Skin epidermis (tissue), 12 donors: ENCODE data around the gene POC5.
A peak's percentile ranks its signal among the peaks of the same experiment; 100 is the strongest.
"Not testable (repeated sequence)": the region's sequence is repeated elsewhere in the genome, so short reads cannot be mapped to it uniquely, and the experiment has no call there.

Source experiments
- H3K27ac ChIP-seq, 21 experiments: fragments of 200-600 bp; sonication (generic) in 11 of 21; one replicate each; pipeline ENCODE4 v1.5.0; 2020; ENCODE audit warnings: mild to moderate bottlenecking in 3 of 21, inconsistent platforms in 2 of 21, moderate library complexity in 2 of 21
- H3K4me3 ChIP-seq, 7 experiments: fragments of 200-600 bp; sonication (generic) in 2 of 7; one replicate each; pipeline ENCODE4 v1.5.0; 2020; ENCODE audit warnings: inconsistent platforms in 2 of 7, mild to moderate bottlenecking in 2 of 7, moderate library complexity in 1 of 7

Gene POC5, protein sequence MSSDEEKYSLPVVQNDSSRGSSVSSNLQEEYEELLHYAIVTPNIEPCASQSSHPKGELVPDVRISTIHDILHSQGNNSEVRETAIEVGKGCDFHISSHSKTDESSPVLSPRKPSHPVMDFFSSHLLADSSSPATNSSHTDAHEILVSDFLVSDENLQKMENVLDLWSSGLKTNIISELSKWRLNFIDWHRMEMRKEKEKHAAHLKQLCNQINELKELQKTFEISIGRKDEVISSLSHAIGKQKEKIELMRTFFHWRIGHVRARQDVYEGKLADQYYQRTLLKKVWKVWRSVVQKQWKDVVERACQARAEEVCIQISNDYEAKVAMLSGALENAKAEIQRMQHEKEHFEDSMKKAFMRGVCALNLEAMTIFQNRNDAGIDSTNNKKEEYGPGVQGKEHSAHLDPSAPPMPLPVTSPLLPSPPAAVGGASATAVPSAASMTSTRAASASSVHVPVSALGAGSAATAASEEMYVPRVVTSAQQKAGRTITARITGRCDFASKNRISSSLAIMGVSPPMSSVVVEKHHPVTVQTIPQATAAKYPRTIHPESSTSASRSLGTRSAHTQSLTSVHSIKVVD

DNA sequence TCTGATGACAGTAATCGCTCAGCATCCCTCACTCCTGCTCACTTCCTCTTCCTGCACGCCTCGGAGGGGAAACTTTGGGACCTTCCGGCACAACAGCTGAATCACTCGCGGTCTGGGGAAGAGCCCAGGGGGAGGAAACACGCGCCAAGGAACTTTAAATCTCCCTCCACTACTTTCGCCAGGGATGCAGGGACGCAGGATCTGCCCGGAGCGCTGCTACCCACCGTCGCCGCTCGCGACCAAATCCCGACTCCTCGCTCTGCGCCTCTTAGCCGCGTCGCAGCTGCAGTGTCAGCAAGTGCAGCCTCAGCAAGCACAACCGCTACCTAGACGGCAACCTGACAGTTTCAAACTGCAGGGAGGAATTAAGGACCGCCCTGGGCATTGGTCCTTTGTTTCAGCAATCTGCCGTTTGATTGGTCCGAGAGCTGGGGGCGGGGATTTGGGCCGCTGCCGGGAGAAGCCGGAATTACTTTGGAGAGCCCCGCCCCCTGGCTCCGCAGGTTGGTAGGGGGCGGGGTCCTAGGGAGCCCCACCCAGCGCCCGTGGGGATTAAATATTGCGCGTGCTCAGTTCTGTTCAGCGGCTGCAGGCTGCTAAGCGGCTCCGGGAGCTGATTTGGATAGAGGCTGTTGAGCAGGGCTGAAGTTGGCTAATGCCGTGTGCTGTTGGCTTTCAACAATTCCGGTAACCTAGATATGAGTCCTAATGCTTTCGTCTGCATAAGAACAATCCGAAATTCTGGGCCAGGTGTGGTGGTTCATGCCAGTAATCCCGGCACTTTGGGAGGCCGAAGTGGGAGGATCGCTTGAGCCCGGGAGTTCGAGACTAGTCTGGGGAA, at the start of gene POC5:
Gene POC5, minus strand, starts transcription at position 356 of the 841 bp plus-strand sequence. CDS start 4,500 bp downstream, outside the sequence.
- peak within 1 kb of the TSS in 20 of 21 experiments; percentile 70 to 91 (median 85) for H3K27ac ChIP-seq
- peak within 1 kb of the TSS; percentile 52 to 87 (median 63) for H3K4me3 ChIP-seq

GRCh38 chr5:75758116-75758515, 40.9 kb upstream of the POC5 start:
- no peak overlapping the region for H3K27ac ChIP-seq
- no peak overlapping the region for H3K4me3 ChIP-seq

GRCh38 chr5:75756981-75757380, 39.7 kb upstream of the POC5 start:
- Histone ChIP-seq H3K4me3 (no peak overlapping the region), H3K27ac (no peak overlapping the region)

- Histone ChIP-seq H3K4me3 (no peak overlapping the region), H3K27ac (no peak overlapping the region)
Measured at GRCh38 chr5:75756211-75756610, 39.0 kb upstream of the POC5 start.

DNA sequence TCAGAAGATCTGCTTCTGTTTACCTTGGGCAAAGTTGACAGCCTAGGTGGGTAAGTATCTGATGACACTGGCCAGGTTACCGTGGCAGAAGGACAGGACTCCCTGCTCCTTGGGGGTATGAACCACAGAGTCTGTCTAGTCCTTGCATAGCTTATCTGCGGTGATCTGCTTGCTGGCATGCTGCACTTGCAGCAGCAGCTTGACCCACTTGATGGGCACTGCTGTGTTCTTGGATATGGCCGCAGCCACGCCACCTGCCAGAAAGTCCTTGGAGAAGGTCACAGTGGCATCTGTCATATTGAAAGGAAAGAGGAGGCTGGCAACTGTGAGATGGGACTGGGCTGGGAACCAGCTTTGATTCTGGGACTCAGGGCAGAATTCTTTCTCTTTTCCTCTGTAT, 35.9 kb upstream of the POC5 start:
- no peak overlapping the region for H3K27ac ChIP-seq

GRCh38 chr5:75744355-75744754, 27.1 kb upstream of the POC5 start:
- no peak overlapping the region for H3K27ac ChIP-seq
- H3K4me3 ChIP-seq = no peak overlapping the region

More for the DNA sequence above, 35.9 kb upstream of the POC5 start:
- H3K4me3 ChIP-seq = no peak overlapping the region

- Histone ChIP-seq H3K4me3 (no peak overlapping the region), H3K27ac (no peak overlapping the region)
Measured at GRCh38 chr5:75736273-75736672, 19.0 kb upstream of the POC5 start.

DNA sequence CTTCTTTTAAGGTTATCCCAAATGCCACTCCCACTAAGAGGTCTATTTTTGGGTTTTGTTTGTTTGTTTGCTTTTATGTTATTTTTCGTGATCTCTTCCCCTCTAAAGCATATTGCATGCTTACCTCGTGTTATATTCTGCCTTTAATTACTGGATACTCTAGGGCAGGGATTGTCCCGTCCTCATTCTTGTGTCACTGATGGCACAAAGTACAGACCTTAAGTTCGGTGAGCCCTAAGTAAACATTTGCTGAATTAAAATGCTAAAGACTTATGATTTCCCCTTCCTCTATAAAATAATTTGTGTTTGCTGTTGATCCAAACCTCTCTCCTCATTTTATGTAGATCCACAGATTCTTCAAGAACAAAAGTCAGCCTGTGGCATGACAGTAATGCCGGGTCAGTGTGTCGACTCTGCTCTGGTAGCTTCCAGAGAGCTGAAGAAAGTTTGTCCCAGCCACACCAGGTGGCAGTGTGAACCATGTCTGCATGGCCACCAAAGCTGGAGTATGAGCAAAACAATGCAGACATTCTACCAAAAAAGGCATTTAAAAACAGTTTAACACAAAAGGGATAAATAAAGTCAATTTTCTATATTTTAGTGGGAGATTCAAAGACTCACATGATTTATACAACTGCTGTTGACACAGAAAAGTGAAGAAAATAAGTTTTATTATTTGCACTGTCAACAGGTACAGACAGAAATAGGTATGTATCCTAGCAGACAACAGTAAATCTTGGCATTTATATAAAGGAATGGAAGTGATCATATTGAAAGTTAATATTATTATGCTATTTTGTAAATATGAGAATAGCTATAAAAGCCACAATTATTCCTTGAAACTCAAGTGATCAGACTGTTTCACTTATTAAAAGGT, 17.9 kb upstream of the POC5 start:
- H3K27ac ChIP-seq = no peak overlapping the region
- no peak overlapping the region for H3K4me3 ChIP-seq

DNA sequence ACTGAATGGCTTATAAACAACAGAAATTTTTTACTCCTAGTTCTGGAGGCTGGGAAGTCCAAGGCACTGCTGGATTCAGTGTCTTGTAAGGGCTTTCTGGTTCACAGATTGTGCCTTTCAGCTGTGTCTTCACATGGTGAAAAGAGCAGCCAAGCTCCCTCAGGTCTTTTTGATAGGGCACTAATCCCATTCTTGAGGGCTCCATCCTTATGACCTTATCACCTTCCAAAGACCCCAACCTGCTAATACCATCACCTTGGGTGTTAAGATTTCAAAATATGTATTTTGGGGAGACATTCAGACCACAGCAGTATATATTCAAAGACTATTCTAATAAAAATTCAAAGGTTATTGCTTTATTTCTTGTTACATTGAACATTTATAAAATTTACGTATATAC, 16.5 kb upstream of the POC5 start:
- Histone ChIP-seq H3K27ac (no peak overlapping the region), H3K4me3 (no peak overlapping the region)

- H3K4me3 ChIP-seq, H3K27ac ChIP-seq: not testable (repeated sequence)
Measured at GRCh38 chr5:75731515-75731914, 14.3 kb upstream of the POC5 start.

DNA sequence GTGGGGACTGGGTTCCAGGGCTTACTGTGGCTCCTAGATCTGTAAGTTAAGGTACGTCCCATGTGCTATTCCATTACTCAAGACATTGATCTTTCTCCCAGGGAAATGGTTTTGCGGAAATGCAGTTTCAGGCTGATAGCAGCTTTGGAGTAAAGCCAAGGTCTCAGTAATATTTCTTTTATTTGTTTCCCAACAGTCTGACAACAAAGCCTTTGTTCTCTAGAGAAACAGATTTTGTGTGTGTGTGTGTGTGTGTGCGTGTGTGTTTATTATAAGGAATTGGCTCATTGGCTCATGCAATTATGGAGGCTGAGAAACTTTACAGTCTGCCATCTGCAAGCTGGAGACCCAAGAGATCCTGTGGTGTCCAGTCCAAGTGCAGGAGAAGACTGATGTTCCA, 12.1 kb upstream of the POC5 start:
- no peak overlapping the region for H3K4me3 ChIP-seq

DNA sequence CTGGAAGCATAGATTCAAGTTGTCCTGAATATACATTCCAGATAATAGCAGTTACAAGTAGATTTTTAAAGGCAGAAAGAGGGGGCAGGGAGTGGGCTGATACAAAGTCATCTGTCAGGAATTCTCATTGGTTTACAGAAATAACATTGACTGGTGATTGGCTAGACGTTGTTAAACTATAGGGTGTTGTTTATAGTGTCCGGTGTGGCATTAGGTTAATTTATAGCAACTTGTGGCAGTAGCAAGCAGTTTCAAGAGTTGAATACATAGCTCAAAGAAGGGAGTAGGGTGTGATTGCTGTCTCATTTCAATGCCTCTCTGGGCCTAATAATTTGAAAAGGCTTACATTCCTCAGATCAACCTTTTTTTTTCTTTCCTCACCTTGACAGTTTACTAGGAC, 10.7 kb upstream of the POC5 start:
- H3K4me3 ChIP-seq = no peak overlapping the region
- no peak overlapping the region for H3K27ac ChIP-seq

More for the DNA sequence above, 12.1 kb upstream of the POC5 start:
- H3K27ac ChIP-seq = no peak overlapping the region

GRCh38 chr5:75726224-75726623, 9.0 kb upstream of the POC5 start:
- H3K4me3 ChIP-seq, H3K27ac ChIP-seq: not testable (repeated sequence)

DNA sequence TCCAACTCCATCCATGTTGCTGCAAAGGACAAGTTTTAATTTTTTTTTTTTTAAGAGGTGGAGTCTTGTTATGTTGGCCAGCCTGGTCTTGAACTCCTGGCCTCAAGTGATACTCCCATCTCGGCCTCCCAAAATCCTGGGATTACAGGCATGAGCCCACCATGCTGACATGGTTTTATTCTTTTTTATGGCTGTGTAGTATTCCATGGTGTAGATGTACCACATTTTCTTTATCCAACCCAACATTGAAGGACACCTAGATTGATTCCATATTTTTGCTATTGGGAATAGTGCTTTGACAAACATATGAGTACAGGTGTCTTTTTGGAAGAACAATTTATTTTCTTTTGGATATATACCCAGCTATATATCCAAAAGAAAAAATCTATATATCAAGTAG, 6.1 kb upstream of the POC5 start:
- H3K4me3 ChIP-seq = no peak overlapping the region
- H3K27ac ChIP-seq = no peak overlapping the region

DNA sequence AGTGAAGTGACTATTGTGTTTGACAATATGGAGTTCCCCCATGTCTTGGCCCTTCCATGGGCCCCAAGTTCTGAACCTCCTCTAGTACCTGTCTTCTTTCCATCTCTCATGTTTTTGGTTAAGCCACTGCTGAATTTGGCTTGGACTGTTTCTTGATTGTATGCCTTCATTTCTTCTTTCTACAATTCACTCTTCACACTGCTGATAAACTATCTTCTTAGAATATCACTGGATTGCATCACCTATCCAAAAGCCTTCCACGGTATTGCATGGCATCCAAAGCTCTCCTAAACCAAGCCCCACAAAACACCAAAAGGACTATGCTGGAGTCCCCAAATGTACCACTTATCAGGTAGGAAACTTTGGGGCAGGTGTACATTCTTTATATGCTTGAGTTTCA, 4.3 kb upstream of the POC5 start:
- no peak overlapping the region for H3K27ac ChIP-seq
- no peak overlapping the region for H3K4me3 ChIP-seq

- Histone ChIP-seq H3K4me3 (no peak overlapping the region), H3K27ac (no peak overlapping the region)
Measured at GRCh38 chr5:75720882-75721281, 3.6 kb upstream of the POC5 start.

- H3K4me3 ChIP-seq = peak overlapping the region; percentile 52 to 87 (median 63)
Measured at GRCh38 chr5:75716715-75717081, 539 bp downstream of the POC5 start.

GRCh38 chr5:75712091-75712490, 5.1 kb downstream of the POC5 start:
- no peak overlapping the region for H3K4me3 ChIP-seq

More at GRCh38 chr5:75716715-75717081, 539 bp downstream of the POC5 start:
- peak overlapping the region in 20 of 21 experiments; percentile 70 to 91 (median 85) for H3K27ac ChIP-seq

GRCh38 chr5:75711151-75711550, 6.1 kb downstream of the POC5 start:
- no peak overlapping the region for H3K27ac ChIP-seq
- H3K4me3 ChIP-seq = no peak overlapping the region

More at GRCh38 chr5:75712091-75712490, 5.1 kb downstream of the POC5 start:
- H3K27ac ChIP-seq = no peak overlapping the region
